B cell (primary cell): ENCODE measurements around the gene PCSK7. TPM values are rescaled to one million over a fixed set of nuclear protein-coding genes. Genes with fewer than 3 reads are reported as not detected.
A peak's percentile ranks its signal among the peaks of the same experiment; 100 is the strongest.

Experiments used
- ATAC-seq: fragments of 200-7000 bp; cut with Tn5 transposase; one replicate; pipeline ENCODE4 v1.10.0; 2021; ENCODE audit warnings: low read depth, mild to moderate bottlenecking, moderate number of reproducible peaks, moderate library complexity
- CTCF ChIA-PET: fragments of 350-600 bp; sonication (Branson Sonifier 250); formaldehyde crosslinking; loops from one replicate; lab custom pipeline; 2021; ENCODE audit warnings: antibody characterized with exemption, inconsistent platforms; lab: Charles Lee
- POLR2A ChIA-PET: fragments of 350-600 bp; sonication (Branson Sonifier 250); formaldehyde crosslinking; loops from one replicate; lab custom pipeline; 2021; ENCODE audit warnings: antibody characterized with exemption; lab: Charles Lee
- DNase-seq: peaks from one replicate; pipeline ENCODE4 v3.0.0; 2013
- H2AFZ ChIP-seq: 2 replicates; pipeline ENCODE4 v1.6.1; 2012; ENCODE audit warnings: mild to moderate bottlenecking, low read depth, low read length; ENCODE audit not compliant: insufficient read depth, poor library complexity, severe bottlenecking
- H3K27ac ChIP-seq, 2 donors: 1 replicate in 1 of 2; 2 replicates in 1 of 2; pipeline ENCODE4 v1.5.1; 2012 to 2013; ENCODE audit warnings: low read length in 2 of 2, mild to moderate bottlenecking in 2 of 2, moderate library complexity in 1 of 2
- H3K27me3 ChIP-seq, 4 experiments: fragments of 200-600 bp in 1 of 4; sonication (generic) in 1 of 4; replicated peaks in 1 of 4; 1 replicate in 2 of 4; 2 replicates in 2 of 4; pipeline versions ENCODE4 v1.6.1 to v1.7.0; 2013 to 2016; ENCODE audit warnings: low read length in 3 of 4, mild to moderate bottlenecking in 2 of 4, mixed read lengths in 1 of 4, moderate library complexity in 1 of 4; ENCODE audit not compliant: insufficient read depth in 4 of 4, control insufficient read depth in 3 of 4; ENCODE audit errors: control extremely low read depth in 1 of 4
- H3K36me3 ChIP-seq, 2 experiments: replicated peaks in 1 of 2; 1 replicate in 1 of 2; 2 replicates in 1 of 2; pipeline versions ENCODE4 v1.6.1 to v1.7.1; 2013; ENCODE audit warnings: low read length in 1 of 2; ENCODE audit not compliant: insufficient read depth in 2 of 2, control insufficient read depth in 1 of 2; ENCODE audit errors: control extremely low read depth in 1 of 2, extremely low read depth in 1 of 2
- H3K4me1 ChIP-seq, 2 donors: fragments of 200-600 bp in 1 of 2; sonication (generic) in 1 of 2; 1 replicate in 1 of 2; 2 replicates in 1 of 2; pipeline versions ENCODE4 v1.5.1 to v1.6.1; 2013 to 2017; ENCODE audit warnings: low read length in 2 of 2; ENCODE audit not compliant: control insufficient read depth in 2 of 2, insufficient read depth in 2 of 2
- H3K4me2 ChIP-seq: replicated peaks from 2 replicates; pipeline ENCODE3; 2012; ENCODE audit warnings: mild to moderate bottlenecking, low read depth, low read length; ENCODE audit not compliant: poor library complexity, severe bottlenecking
- H3K4me3 ChIP-seq, 5 experiments: fragments of 200-600 bp in 1 of 5; sonication (generic) in 1 of 5; 1 replicate in 3 of 5; 2 replicates in 2 of 5; pipeline versions ENCODE4 v1.5.1 to v1.7.0; 2011 to 2016; ENCODE audit warnings: low read length in 4 of 5, mild to moderate bottlenecking in 4 of 5, low read depth in 2 of 5, control low read depth in 1 of 5, moderate library complexity in 1 of 5; ENCODE audit not compliant: insufficient read depth in 1 of 5; ENCODE audit errors: control extremely low read depth in 1 of 5, extremely low read depth in 1 of 5
- H3K79me2 ChIP-seq: fragments of 200-600 bp; sonication (generic); one replicate; pipeline ENCODE4 v1.6.0; 2016; ENCODE audit warnings: low read length; ENCODE audit not compliant: control insufficient read depth, insufficient read depth
- H3K9ac ChIP-seq: fragments of 200-600 bp; sonication (generic); 2 replicates; pipeline ENCODE4 v1.6.1; 2017; ENCODE audit warnings: mild to moderate bottlenecking, low read length, moderate library complexity
- H3K9me3 ChIP-seq, 3 donors: one replicate each; pipeline versions ENCODE4 v1.6.1 to v1.7.1; 2013; ENCODE audit warnings: low read length in 2 of 3; ENCODE audit not compliant: control insufficient read depth in 2 of 3, insufficient read depth in 1 of 3; ENCODE audit errors: control extremely low read depth in 1 of 3
- H4K20me1 ChIP-seq: 2 replicates; pipeline ENCODE4 v1.6.0; 2012; ENCODE audit warnings: mild to moderate bottlenecking, low read length; ENCODE audit not compliant: insufficient read depth, control insufficient read depth, poor library complexity, severe bottlenecking
- H3K27ac Mint-ChIP-seq: one replicate; pipeline ENCODE4 v1.8.0; 2021; ENCODE audit warnings: mixed read lengths
- H3K27me3 Mint-ChIP-seq: one replicate; pipeline ENCODE4 v1.8.0; 2021; ENCODE audit warnings: mixed read lengths
- H3K4me1 Mint-ChIP-seq: one replicate; pipeline ENCODE4 v1.8.0; 2021; ENCODE audit warnings: mixed read lengths
- H3K4me3 Mint-ChIP-seq: one replicate; pipeline ENCODE4 v1.8.0; 2021; ENCODE audit warnings: mixed read lengths
- H3K9me3 Mint-ChIP-seq: one replicate; pipeline ENCODE4 v1.8.0; 2022; ENCODE audit warnings: mixed read lengths; ENCODE audit not compliant: insufficient read depth
- EZH2 ChIP-seq: IDR thresholded peaks from 2 replicates; pipeline ENCODE4 v1.6.1; 2012; ENCODE audit warnings: borderline replicate concordance, low read depth, mild to moderate bottlenecking, moderate library complexity, low read length; ENCODE audit not compliant: insufficient read depth, poor library complexity, severe bottlenecking
- WGBS: methylation state at CpG from one replicate; pipeline ENCODE4 v1.1.5; 2013; ENCODE audit warnings: missing lambda C conversion rate; ENCODE audit not compliant: insufficient coverage; 5-methylcytosine and 5-hydroxymethylcytosine counted together
- intact Hi-C: fragments of 100-400 bp; cut with micrococcal nuclease; formaldehyde crosslinking; loops from one replicate; pipeline ENCODE4 v1.10.0; 2022
- polyA plus RNA-seq: library from polyadenylated mRNA; depleted of rRNA; stranded (reverse); fragments of >200 nt; gene quantifications from 2 replicates; pipeline ENCODE4 v1.2.3, GENCODE V29; 2012
- total RNA-seq, 2 donors: library from RNA; stranded (reverse); fragments of 120-200 nt in 1 of 2; gene quantifications; 1 replicate in 1 of 2; 2 replicates in 1 of 2; pipeline versions ENCODE4 v1.2.3 to v1.2.4, GENCODE V29; 2013 to 2022
- TF ChIP-seq, protein P1 (sequence below): fragments of 200-600 bp; IDR thresholded peaks from one replicate; pipeline ENCODE4 v1.8.0; 2022; ENCODE audit warnings: antibody characterized with exemption, mild to moderate bottlenecking

PCSK7 gene
- total and polyA plus RNA-seq, 2 donors (not counting 1 experiment from before 2014, with no cell fraction given): 203 to 283 TPM

GRCh38 chr11:117195761-117196160, 36.1 kb downstream of the PCSK7 start:
- WGBS: 85% methylated on average over 19 of the region's 19 CpGs
- Histone ChIP-seq H3K4me3 (no peak overlapping the region), H2AFZ (no peak overlapping the region), H3K79me2 (peaks cover 10% of the 10 kb centered on the region), H3K9ac (no peak overlapping the region), H3K36me3 (peaks cover 0 to 80% of the 10 kb centered on the region in 2 experiments), H3K4me2 (no peak overlapping the region), H3K27ac (no peak overlapping the region), H3K9me3 (no peaks in the 10 kb centered on the region), H3K27me3 (no peaks in the 10 kb centered on the region), H3K4me1 (peaks cover 2 to 35% of the 10 kb centered on the region in 2 donors), H4K20me1 (peaks cover 11% of the 10 kb centered on the region)
- ChIA-PET CTCF (interaction anchor here (3.6 kb wide), 1 partner anchor 14 kb away, joined by 26 read pairs; no protein-coding TSS in a partner anchor), POLR2A (no interaction called here)
- no peaks in the 10 kb centered on the region for H3K9me3 Mint-ChIP-seq
- H3K27ac Mint-ChIP-seq: peak overlapping the region; percentile 65
- TF ChIP-seq, protein P1, sequence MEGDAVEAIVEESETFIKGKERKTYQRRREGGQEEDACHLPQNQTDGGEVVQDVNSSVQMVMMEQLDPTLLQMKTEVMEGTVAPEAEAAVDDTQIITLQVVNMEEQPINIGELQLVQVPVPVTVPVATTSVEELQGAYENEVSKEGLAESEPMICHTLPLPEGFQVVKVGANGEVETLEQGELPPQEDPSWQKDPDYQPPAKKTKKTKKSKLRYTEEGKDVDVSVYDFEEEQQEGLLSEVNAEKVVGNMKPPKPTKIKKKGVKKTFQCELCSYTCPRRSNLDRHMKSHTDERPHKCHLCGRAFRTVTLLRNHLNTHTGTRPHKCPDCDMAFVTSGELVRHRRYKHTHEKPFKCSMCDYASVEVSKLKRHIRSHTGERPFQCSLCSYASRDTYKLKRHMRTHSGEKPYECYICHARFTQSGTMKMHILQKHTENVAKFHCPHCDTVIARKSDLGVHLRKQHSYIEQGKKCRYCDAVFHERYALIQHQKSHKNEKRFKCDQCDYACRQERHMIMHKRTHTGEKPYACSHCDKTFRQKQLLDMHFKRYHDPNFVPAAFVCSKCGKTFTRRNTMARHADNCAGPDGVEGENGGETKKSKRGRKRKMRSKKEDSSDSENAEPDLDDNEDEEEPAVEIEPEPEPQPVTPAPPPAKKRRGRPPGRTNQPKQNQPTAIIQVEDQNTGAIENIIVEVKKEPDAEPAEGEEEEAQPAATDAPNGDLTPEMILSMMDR: no peak
- no peak for TF ChIP-seq EZH2
- intact Hi-C loops: no loop called here
- DNase-seq (no peak), ATAC-seq (no peak)
- no peak overlapping the region for H3K4me3 Mint-ChIP-seq
- H3K4me1 Mint-ChIP-seq: peaks cover 37% of the 10 kb centered on the region
- no peaks in the 10 kb centered on the region for H3K27me3 Mint-ChIP-seq

DNA sequence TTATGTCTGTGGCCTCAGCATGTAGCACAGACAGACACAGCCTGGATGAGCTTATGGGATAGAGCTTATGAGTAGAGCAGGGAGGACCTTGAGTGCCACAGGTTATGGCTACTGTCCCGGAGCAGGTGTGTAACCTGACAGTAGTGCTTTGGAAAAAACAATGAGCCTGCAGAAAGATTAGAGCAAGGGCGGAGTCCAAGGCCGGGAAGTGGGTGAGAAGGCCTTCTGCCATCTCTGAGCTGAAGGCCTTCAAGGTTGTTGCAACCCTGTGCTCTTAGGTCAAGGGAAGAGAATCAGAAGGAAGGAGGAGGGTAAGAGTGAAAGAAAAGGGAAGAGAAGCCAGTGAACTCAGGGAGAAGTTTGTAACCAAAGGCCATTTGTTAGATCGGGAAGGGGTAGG, 36.6 kb downstream of the PCSK7 start:
- H3K79me2 ChIP-seq: peaks cover 15% of the 10 kb centered on the region
- ChIA-PET CTCF (interaction anchor here (0.6 to 3.6 kb wide), 5 partner anchors 9 to 32 kb away, joined by 3 to 26 read pairs (median 5); no protein-coding TSS in a partner anchor), POLR2A (interaction anchor here (0.7 kb wide), 1 partner anchor 1140 kb away, joined by 7 read pairs; no protein-coding TSS in a partner anchor)
- peaks cover 11% of the 10 kb centered on the region for H4K20me1 ChIP-seq
- H2AFZ ChIP-seq: no peak overlapping the region
- 94% methylated on average over 4 of the region's 4 CpGs for WGBS
- Mint-ChIP-seq H3K9me3 (no peaks in the 10 kb centered on the region), H3K4me3 (no peak overlapping the region), H3K27ac (peak overlapping the region; percentile 50), H3K4me1 (peaks cover 39% of the 10 kb centered on the region), H3K27me3 (no peaks in the 10 kb centered on the region)
- H3K36me3 ChIP-seq: peaks cover 0 to 81% of the 10 kb centered on the region in 2 experiments
- no peaks in the 10 kb centered on the region for H3K9me3 ChIP-seq
- H3K9ac ChIP-seq: no peak overlapping the region
- no peak overlapping the region for H3K4me3 ChIP-seq
- DNase-seq (no peak), ATAC-seq (no peak)
- TF ChIP-seq, protein P1: no peak
- TF ChIP-seq EZH2: no peak
- intact Hi-C loops: no loop called here
- H3K4me1 ChIP-seq: peaks cover 5 to 35% of the 10 kb centered on the region in 2 donors
- no peak overlapping the region for H3K4me2 ChIP-seq
- H3K27me3 ChIP-seq: no peaks in the 10 kb centered on the region
- no peak overlapping the region for H3K27ac ChIP-seq
